22Rv1 (cell line): ENCODE measurements around the gene SERPINB1.

Experiments used
- H3K27ac ChIP-seq: fragments of 450-650 bp; 2 replicates; pipeline ENCODE4 v1.5.1; 2017
- CTCF ChIP-seq: fragments of 450-650 bp; IDR thresholded peaks from 2 replicates; pipeline ENCODE4 v1.5.1; 2017; ENCODE audit warnings: mild to moderate bottlenecking
- ZFX ChIP-seq: fragments of 450-650 bp; IDR thresholded peaks from 2 replicates; pipeline ENCODE4 v1.6.1; 2017; ENCODE audit warnings: antibody characterized with exemption, borderline replicate concordance

SERPINB1 gene

GRCh38 chr6:2784930-2785329 is 56.7 kb downstream of the SERPINB1 start:
- H3K27ac ChIP-seq, result no peak overlapping the region
- TF ChIP-seq ZFX, result no peak
- TF ChIP-seq CTCF, result no peak

- no peak for TF ChIP-seq ZFX
- TF ChIP-seq CTCF, result no peak
- no peak overlapping the region for H3K27ac ChIP-seq
These were observed 57.6 kb downstream of the SERPINB1 start for GRCh38 chr6:2784061-2784460.

- no peak for TF ChIP-seq CTCF
- TF ChIP-seq ZFX, result no peak
- H3K27ac ChIP-seq, result no peak overlapping the region
These were observed 58.3 kb downstream of the SERPINB1 start for GRCh38 chr6:2783188-2783963.

GRCh38 chr6:2782825-2783187 is 58.9 kb downstream of the SERPINB1 start:
- H3K27ac ChIP-seq, result no peak overlapping the region
- TF ChIP-seq CTCF (no peak), ZFX (no peak)

- TF ChIP-seq ZFX (no peak), CTCF (no peak)
- no peak overlapping the region for H3K27ac ChIP-seq
These were observed 59.3 kb downstream of the SERPINB1 start for GRCh38 chr6:2782356-2782708.
